ENCODE data around the gene HOXC11. TPM values are rescaled to one million over a fixed set of nuclear protein-coding genes. Genes with fewer than 3 reads are reported as not detected.

HOXC11 gene
- total RNA-seq, 1 donor from 2014 or later, result not detected

GRCh38 chr12:54012631-54013409 lies 39.9 kb downstream of the HOXC11 start:
- H3K9me3 Mint-ChIP-seq (ENCODE audit: unreplicated experiment), result no peaks in the 10 kb centered on the region
- TF ChIP-seq CTCF (IDR thresholded peaks at IDR 0.05), result no peak
- peaks cover 14% of the 10 kb centered on the region for H3K4me1 Mint-ChIP-seq (ENCODE audit: unreplicated experiment)
- peaks cover 84% of the 10 kb centered on the region for H3K27me3 Mint-ChIP-seq (ENCODE audit: unreplicated experiment)
- H3K4me3 Mint-ChIP-seq (ENCODE audit: unreplicated experiment), result no peak overlapping the region
- DNase-seq (ENCODE audit: extremely low spot score, unreplicated experiment), result no peak
- H3K27ac Mint-ChIP-seq (ENCODE audit: unreplicated experiment), result no peak overlapping the region
- H3K36me3 Mint-ChIP-seq (ENCODE audit: unreplicated experiment), result no peaks in the 10 kb centered on the region

GRCh38 chr12:54014377-54015017 lies 41.6 kb downstream of the HOXC11 start:
- Mint-ChIP-seq H3K27ac (ENCODE audit: unreplicated experiment) (no peak overlapping the region), H3K27me3 (ENCODE audit: unreplicated experiment) (peaks cover 82% of the 10 kb centered on the region), H3K36me3 (ENCODE audit: unreplicated experiment) (no peaks in the 10 kb centered on the region), H3K4me1 (ENCODE audit: unreplicated experiment) (peaks cover 17% of the 10 kb centered on the region), H3K4me3 (ENCODE audit: unreplicated experiment) (no peak overlapping the region), H3K9me3 (ENCODE audit: unreplicated experiment) (no peaks in the 10 kb centered on the region)
- no peak for DNase-seq (ENCODE audit: extremely low spot score, unreplicated experiment)
- TF ChIP-seq CTCF (IDR thresholded peaks at IDR 0.05), result no peak

GRCh38 chr12:54015018-54015931 lies 42.3 kb downstream of the HOXC11 start:
- Mint-ChIP-seq H3K4me1 (ENCODE audit: unreplicated experiment) (peaks cover 19% of the 10 kb centered on the region), H3K27ac (ENCODE audit: unreplicated experiment) (no peak overlapping the region)
- TF ChIP-seq CTCF (IDR thresholded peaks at IDR 0.05), result no peak

GRCh38 chr12:54016051-54016450 lies 43.1 kb downstream of the HOXC11 start:
- TF ChIP-seq CTCF (IDR thresholded peaks at IDR 0.05), result no peak
- no peaks in the 10 kb centered on the region for H3K36me3 Mint-ChIP-seq (ENCODE audit: unreplicated experiment)

More at GRCh38 chr12:54015018-54015931, 42.3 kb downstream of the HOXC11 start:
- Mint-ChIP-seq H3K36me3 (ENCODE audit: unreplicated experiment) (no peaks in the 10 kb centered on the region), H3K4me3 (ENCODE audit: unreplicated experiment) (no peak overlapping the region), H3K27me3 (ENCODE audit: unreplicated experiment) (peaks cover 82% of the 10 kb centered on the region), H3K9me3 (ENCODE audit: unreplicated experiment) (no peaks in the 10 kb centered on the region)
- no peak for DNase-seq (ENCODE audit: extremely low spot score, unreplicated experiment)

More at GRCh38 chr12:54016051-54016450, 43.1 kb downstream of the HOXC11 start:
- no peak overlapping the region for H3K4me3 Mint-ChIP-seq (ENCODE audit: unreplicated experiment)
- peaks cover 82% of the 10 kb centered on the region for H3K27me3 Mint-ChIP-seq (ENCODE audit: unreplicated experiment)
- H3K9me3 Mint-ChIP-seq (ENCODE audit: unreplicated experiment), result no peaks in the 10 kb centered on the region
- no peak for DNase-seq (ENCODE audit: extremely low spot score, unreplicated experiment)
- peaks cover 18% of the 10 kb centered on the region for H3K4me1 Mint-ChIP-seq (ENCODE audit: unreplicated experiment)
- H3K27ac Mint-ChIP-seq (ENCODE audit: unreplicated experiment), result no peak overlapping the region
